ENCODE data around the gene CISH. TPM values are rescaled to one million over a fixed set of nuclear protein-coding genes. Genes with fewer than 3 reads are reported as not detected.

CISH gene
- total and polyA plus RNA-seq, 4 donors: 4.7 to 32.5 (median 24.3) TPM

- DNase-seq (ENCODE audit: low spot score): no peak
- peak overlapping the region; percentile 68 to 73 for H3K27ac ChIP-seq (ENCODE audit: low read depth in 1 of 2, low read length in 2 of 2)
- H3K9me3 ChIP-seq (ENCODE audit: control insufficient read depth in 4 of 4, low read length in 3 of 4): no peaks in the 10 kb centered on the region
- no peak overlapping the region for H3K4me3 ChIP-seq (ENCODE audit: low read depth in 1 of 3, low read length in 3 of 3)
- no peaks in the 10 kb centered on the region for H3K36me3 ChIP-seq (ENCODE audit: control insufficient read depth in 4 of 4, insufficient read depth in 3 of 4, low read depth in 1 of 4, low read length in 3 of 4)
- H3K27me3 ChIP-seq (ENCODE audit: control insufficient read depth in 4 of 4, insufficient read depth in 4 of 4, low read length in 3 of 4): no peaks in the 10 kb centered on the region
- TF ChIP-seq TAF1 (conservative IDR thresholded peaks at IDR 0.05): no peak
- TF ChIP-seq, protein P1, sequence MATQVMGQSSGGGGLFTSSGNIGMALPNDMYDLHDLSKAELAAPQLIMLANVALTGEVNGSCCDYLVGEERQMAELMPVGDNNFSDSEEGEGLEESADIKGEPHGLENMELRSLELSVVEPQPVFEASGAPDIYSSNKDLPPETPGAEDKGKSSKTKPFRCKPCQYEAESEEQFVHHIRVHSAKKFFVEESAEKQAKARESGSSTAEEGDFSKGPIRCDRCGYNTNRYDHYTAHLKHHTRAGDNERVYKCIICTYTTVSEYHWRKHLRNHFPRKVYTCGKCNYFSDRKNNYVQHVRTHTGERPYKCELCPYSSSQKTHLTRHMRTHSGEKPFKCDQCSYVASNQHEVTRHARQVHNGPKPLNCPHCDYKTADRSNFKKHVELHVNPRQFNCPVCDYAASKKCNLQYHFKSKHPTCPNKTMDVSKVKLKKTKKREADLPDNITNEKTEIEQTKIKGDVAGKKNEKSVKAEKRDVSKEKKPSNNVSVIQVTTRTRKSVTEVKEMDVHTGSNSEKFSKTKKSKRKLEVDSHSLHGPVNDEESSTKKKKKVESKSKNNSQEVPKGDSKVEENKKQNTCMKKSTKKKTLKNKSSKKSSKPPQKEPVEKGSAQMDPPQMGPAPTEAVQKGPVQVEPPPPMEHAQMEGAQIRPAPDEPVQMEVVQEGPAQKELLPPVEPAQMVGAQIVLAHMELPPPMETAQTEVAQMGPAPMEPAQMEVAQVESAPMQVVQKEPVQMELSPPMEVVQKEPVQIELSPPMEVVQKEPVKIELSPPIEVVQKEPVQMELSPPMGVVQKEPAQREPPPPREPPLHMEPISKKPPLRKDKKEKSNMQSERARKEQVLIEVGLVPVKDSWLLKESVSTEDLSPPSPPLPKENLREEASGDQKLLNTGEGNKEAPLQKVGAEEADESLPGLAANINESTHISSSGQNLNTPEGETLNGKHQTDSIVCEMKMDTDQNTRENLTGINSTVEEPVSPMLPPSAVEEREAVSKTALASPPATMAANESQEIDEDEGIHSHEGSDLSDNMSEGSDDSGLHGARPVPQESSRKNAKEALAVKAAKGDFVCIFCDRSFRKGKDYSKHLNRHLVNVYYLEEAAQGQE (IDR thresholded peaks at IDR 0.05): no peak
- no peak for TF ChIP-seq ATF3 (IDR thresholded peaks at IDR 0.05)
- no peak for TF ChIP-seq FOXA2 (IDR thresholded peaks at IDR 0.05)
- TF ChIP-seq YY1 (IDR thresholded peaks at IDR 0.05): peak; percentile 81
- TF ChIP-seq FOXA1 (IDR thresholded peaks at IDR 0.05): no peak
- peak in 1 of 2 donors; percentile 21 for TF ChIP-seq JUND (IDR thresholded peaks at IDR 0.05)
- TF ChIP-seq, protein P2, sequence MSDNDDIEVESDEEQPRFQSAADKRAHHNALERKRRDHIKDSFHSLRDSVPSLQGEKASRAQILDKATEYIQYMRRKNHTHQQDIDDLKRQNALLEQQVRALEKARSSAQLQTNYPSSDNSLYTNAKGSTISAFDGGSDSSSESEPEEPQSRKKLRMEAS (IDR thresholded peaks at IDR 0.05): peak; percentile 51
- TF ChIP-seq, protein P3, sequence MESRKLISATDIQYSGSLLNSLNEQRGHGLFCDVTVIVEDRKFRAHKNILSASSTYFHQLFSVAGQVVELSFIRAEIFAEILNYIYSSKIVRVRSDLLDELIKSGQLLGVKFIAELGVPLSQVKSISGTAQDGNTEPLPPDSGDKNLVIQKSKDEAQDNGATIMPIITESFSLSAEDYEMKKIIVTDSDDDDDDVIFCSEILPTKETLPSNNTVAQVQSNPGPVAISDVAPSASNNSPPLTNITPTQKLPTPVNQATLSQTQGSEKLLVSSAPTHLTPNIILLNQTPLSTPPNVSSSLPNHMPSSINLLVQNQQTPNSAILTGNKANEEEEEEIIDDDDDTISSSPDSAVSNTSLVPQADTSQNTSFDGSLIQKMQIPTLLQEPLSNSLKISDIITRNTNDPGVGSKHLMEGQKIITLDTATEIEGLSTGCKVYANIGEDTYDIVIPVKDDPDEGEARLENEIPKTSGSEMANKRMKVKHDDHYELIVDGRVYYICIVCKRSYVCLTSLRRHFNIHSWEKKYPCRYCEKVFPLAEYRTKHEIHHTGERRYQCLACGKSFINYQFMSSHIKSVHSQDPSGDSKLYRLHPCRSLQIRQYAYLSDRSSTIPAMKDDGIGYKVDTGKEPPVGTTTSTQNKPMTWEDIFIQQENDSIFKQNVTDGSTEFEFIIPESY (IDR thresholded peaks at IDR 0.05): peak; percentile 38
- TF ChIP-seq RXRA (IDR thresholded peaks at IDR 0.05): peak; percentile 42 to 79
- peak; percentile 90 to 92 for TF ChIP-seq HNF4A (conservative IDR thresholded peaks at IDR 0.05)
- peak; percentile 91 for TF ChIP-seq SP1 (IDR thresholded peaks at IDR 0.05)
- no peak for TF ChIP-seq NR2F2 (IDR thresholded peaks at IDR 0.05)
- peak in 1 of 2 donors; percentile 46 for TF ChIP-seq RAD21 (IDR thresholded peaks at IDR 0.05)
- TF ChIP-seq CTCF (IDR thresholded peaks at IDR 0.05; ENCODE audit: low read depth, low read length, missing input control): no peak
- TF ChIP-seq GABPA (IDR thresholded peaks at IDR 0.05 in 1 of 2, conservative IDR thresholded peaks at IDR 0.05 in 1 of 2): no peak
- TF ChIP-seq EGR1 (IDR thresholded peaks at IDR 0.05; ENCODE audit: low read depth in 2 of 2): no peak
- peak; percentile 83 for TF ChIP-seq HNF4G (IDR thresholded peaks at IDR 0.05)
- peaks cover 41 to 88% (median 82%) of the 10 kb centered on the region in 4 donors for H3K4me1 ChIP-seq (ENCODE audit: control insufficient read depth in 4 of 4, insufficient read depth in 4 of 4, low read length in 3 of 4)
- H3K9ac ChIP-seq (ENCODE audit: low read depth in 1 of 2, low read length in 2 of 2): peak overlapping the region; percentile 36 to 47
- WGBS: 34% methylated on average over 4 of the region's 4 CpGs
These were observed 22.7 kb downstream of the CISH start for GRCh38 chr3:50588759-50589433.

Data from liver (tissue), 9 donors.